GM23338 (cell line): ENCODE data around the gene TMEM92. TPM values are rescaled to one million over a fixed set of nuclear protein-coding genes. Genes with fewer than 3 reads are reported as not detected.

Experiments used
- ATAC-seq: fragments of 200-7000 bp; cut with Tn5 transposase; 3 replicates; pipeline ENCODE4 v1.9.1; 2020
- DNase-seq: peaks from one replicate; pipeline ENCODE4 v3.0.0-alpha.2; 2015; ENCODE audit warnings: low spot score
- H2AFZ ChIP-seq: fragments of 200-600 bp; sonication (generic); 2 replicates; pipeline ENCODE4 v1.8.0; 2016; ENCODE audit warnings: antibody characterized with exemption, mild to moderate bottlenecking, moderate library complexity
- H3F3A ChIP-seq: fragments of 200-600 bp; sonication (generic); replicated peaks from 2 replicates; pipeline ENCODE4 v1.8.0; 2017; ENCODE audit warnings: antibody characterized with exemption, mixed run types, low read depth
- H3K27ac ChIP-seq: fragments of 200-600 bp; sonication (generic); 2 replicates; pipeline ENCODE4 v1.6.1; 2016; ENCODE audit warnings: low read depth
- H3K27me3 ChIP-seq: fragments of 200-600 bp; sonication (generic); 2 replicates; pipeline ENCODE4 v1.8.0; 2016; ENCODE audit warnings: mild to moderate bottlenecking, mixed run types, moderate library complexity; ENCODE audit not compliant: insufficient read depth
- H3K36me3 ChIP-seq: fragments of 200-600 bp; sonication (generic); 2 replicates; pipeline ENCODE4 v1.8.0; 2016; ENCODE audit warnings: mild to moderate bottlenecking; ENCODE audit not compliant: insufficient read depth
- H3K4me1 ChIP-seq: fragments of 200-600 bp; sonication (generic); 2 replicates; pipeline ENCODE4 v1.8.0; 2016; ENCODE audit warnings: mild to moderate bottlenecking, moderate library complexity; ENCODE audit not compliant: insufficient read depth
- H3K4me2 ChIP-seq: fragments of 200-600 bp; sonication (generic); 2 replicates; pipeline ENCODE4 v1.7.1; 2017; ENCODE audit warnings: mixed run types
- H3K4me3 ChIP-seq: fragments of 200-600 bp; sonication (generic); 2 replicates; pipeline ENCODE4 v1.6.1; 2016; ENCODE audit warnings: mixed run types
- H3K79me2 ChIP-seq: fragments of 200-600 bp; sonication (generic); replicated peaks from 2 replicates; pipeline ENCODE4 v1.8.0; 2017; ENCODE audit warnings: mild to moderate bottlenecking; ENCODE audit not compliant: insufficient read depth
- H3K9me2 ChIP-seq: fragments of 200-600 bp; sonication (generic); 2 replicates; pipeline ENCODE4 v1.8.0; 2017; ENCODE audit not compliant: insufficient read depth
- H4K20me1 ChIP-seq: fragments of 200-600 bp; sonication (generic); replicated peaks from 2 replicates; pipeline ENCODE4 v1.8.0; 2017; ENCODE audit warnings: mild to moderate bottlenecking; ENCODE audit not compliant: insufficient read depth
- H3K27ac Mint-ChIP-seq: 2 replicates; pipeline ENCODE4 v1.8.0; 2020; ENCODE audit warnings: inconsistent platforms, mild to moderate bottlenecking, moderate library complexity, mixed read lengths
- H3K27me3 Mint-ChIP-seq: 3 replicates; pipeline ENCODE4 v1.8.0; 2022; ENCODE audit warnings: low read depth, mild to moderate bottlenecking, moderate library complexity, mixed read lengths, inconsistent platforms; ENCODE audit not compliant: insufficient read depth, poor library complexity
- H3K36me3 Mint-ChIP-seq: 3 replicates; pipeline ENCODE4 v1.8.0; 2021; ENCODE audit warnings: low read depth, mild to moderate bottlenecking, inconsistent platforms, moderate library complexity, mixed read lengths
- H3K4me1 Mint-ChIP-seq: 3 replicates; pipeline ENCODE4 v1.8.0; 2020; ENCODE audit warnings: mild to moderate bottlenecking, inconsistent platforms, mixed read lengths
- H3K4me3 Mint-ChIP-seq: 3 replicates; pipeline ENCODE4 v1.8.0; 2021; ENCODE audit warnings: moderate library complexity, mild to moderate bottlenecking, inconsistent platforms, mixed read lengths
- H3K9me3 Mint-ChIP-seq: 3 replicates; pipeline ENCODE4 v1.8.0; 2020; ENCODE audit warnings: moderate library complexity, mild to moderate bottlenecking, inconsistent platforms, mixed read lengths
- CREB1 ChIP-seq: fragments of 250-450 bp; sonication (Bioruptor Pico); IDR thresholded peaks from 2 replicates; pipeline ENCODE4 v1.5.0; 2020; ENCODE audit warnings: low read depth, mild to moderate bottlenecking, moderate library complexity
- EZH2 ChIP-seq: fragments of 200-600 bp; sonication (generic); IDR thresholded peaks from one replicate; pipeline ENCODE4 v1.8.0; 2017; ENCODE audit warnings: antibody characterized with exemption, mild to moderate bottlenecking, low read depth; ENCODE audit not compliant: unreplicated experiment
- JUNB ChIP-seq: IDR thresholded peaks from one replicate; pipeline ENCODE4 v1.6.1; 2016; ENCODE audit warnings: antibody characterized with exemption; ENCODE audit not compliant: unreplicated experiment
- POLR2AphosphoS5 ChIP-seq: IDR thresholded peaks from 2 replicates; pipeline ENCODE4 v1.6.1; 2016; ENCODE audit warnings: antibody characterized with exemption, low read depth
- ZNF114 ChIP-seq: fragments of 250-450 bp; sonication (Bioruptor Pico); IDR thresholded peaks from 2 replicates; pipeline ENCODE4 v1.5.0; 2020; ENCODE audit warnings: mild to moderate bottlenecking, moderate library complexity
- polyA plus RNA-seq: library from polyadenylated mRNA; unstranded; fragments of >200 nt; fragmentation: Nextera tagmentation; extraction: Ambion mirVana; gene quantifications from 2 replicates; pipeline ENCODE4 v1.2.1, GENCODE V29; 2016
- total RNA-seq: library from RNA; depleted of rRNA; stranded (reverse); fragments of >200 nt; shearing (Covaris generic); gene quantifications from 2 replicates; pipeline ENCODE4 v1.2.3, GENCODE V29; 2014
- TF ChIP-seq, protein P1 (sequence below): IDR thresholded peaks from one replicate; pipeline ENCODE4 v1.6.1; 2018; ENCODE audit warnings: antibody characterized with exemption; ENCODE audit not compliant: unreplicated experiment
- TF ChIP-seq, protein P2 (sequence below), 2 experiments: fragments of 200-600 bp in 1 of 2; sonication (generic) in 1 of 2; conservative IDR thresholded peaks; 2 replicates each; pipeline versions ENCODE4 v1.5.1 to v1.6.1; 2016 to 2017; ENCODE audit warnings: antibody characterized with exemption in 2 of 2, low read depth in 2 of 2, mild to moderate bottlenecking in 2 of 2, moderate library complexity in 1 of 2
- TF ChIP-seq, protein P3 (sequence below): fragments of 250-450 bp; sonication (Bioruptor Pico); IDR thresholded peaks from 2 replicates; pipeline ENCODE4 v1.5.0; 2020; ENCODE audit warnings: mild to moderate bottlenecking, moderate library complexity

Gene TMEM92
- total and polyA plus RNA-seq, 2 experiments from 2014 or later = 9.7 to 18.4 TPM

- TF ChIP-seq, protein P1, sequence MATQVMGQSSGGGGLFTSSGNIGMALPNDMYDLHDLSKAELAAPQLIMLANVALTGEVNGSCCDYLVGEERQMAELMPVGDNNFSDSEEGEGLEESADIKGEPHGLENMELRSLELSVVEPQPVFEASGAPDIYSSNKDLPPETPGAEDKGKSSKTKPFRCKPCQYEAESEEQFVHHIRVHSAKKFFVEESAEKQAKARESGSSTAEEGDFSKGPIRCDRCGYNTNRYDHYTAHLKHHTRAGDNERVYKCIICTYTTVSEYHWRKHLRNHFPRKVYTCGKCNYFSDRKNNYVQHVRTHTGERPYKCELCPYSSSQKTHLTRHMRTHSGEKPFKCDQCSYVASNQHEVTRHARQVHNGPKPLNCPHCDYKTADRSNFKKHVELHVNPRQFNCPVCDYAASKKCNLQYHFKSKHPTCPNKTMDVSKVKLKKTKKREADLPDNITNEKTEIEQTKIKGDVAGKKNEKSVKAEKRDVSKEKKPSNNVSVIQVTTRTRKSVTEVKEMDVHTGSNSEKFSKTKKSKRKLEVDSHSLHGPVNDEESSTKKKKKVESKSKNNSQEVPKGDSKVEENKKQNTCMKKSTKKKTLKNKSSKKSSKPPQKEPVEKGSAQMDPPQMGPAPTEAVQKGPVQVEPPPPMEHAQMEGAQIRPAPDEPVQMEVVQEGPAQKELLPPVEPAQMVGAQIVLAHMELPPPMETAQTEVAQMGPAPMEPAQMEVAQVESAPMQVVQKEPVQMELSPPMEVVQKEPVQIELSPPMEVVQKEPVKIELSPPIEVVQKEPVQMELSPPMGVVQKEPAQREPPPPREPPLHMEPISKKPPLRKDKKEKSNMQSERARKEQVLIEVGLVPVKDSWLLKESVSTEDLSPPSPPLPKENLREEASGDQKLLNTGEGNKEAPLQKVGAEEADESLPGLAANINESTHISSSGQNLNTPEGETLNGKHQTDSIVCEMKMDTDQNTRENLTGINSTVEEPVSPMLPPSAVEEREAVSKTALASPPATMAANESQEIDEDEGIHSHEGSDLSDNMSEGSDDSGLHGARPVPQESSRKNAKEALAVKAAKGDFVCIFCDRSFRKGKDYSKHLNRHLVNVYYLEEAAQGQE = no peak
- TF ChIP-seq, protein P2, sequence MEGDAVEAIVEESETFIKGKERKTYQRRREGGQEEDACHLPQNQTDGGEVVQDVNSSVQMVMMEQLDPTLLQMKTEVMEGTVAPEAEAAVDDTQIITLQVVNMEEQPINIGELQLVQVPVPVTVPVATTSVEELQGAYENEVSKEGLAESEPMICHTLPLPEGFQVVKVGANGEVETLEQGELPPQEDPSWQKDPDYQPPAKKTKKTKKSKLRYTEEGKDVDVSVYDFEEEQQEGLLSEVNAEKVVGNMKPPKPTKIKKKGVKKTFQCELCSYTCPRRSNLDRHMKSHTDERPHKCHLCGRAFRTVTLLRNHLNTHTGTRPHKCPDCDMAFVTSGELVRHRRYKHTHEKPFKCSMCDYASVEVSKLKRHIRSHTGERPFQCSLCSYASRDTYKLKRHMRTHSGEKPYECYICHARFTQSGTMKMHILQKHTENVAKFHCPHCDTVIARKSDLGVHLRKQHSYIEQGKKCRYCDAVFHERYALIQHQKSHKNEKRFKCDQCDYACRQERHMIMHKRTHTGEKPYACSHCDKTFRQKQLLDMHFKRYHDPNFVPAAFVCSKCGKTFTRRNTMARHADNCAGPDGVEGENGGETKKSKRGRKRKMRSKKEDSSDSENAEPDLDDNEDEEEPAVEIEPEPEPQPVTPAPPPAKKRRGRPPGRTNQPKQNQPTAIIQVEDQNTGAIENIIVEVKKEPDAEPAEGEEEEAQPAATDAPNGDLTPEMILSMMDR (conservative IDR thresholded peaks at IDR 0.05; ENCODE audit: low read depth in 2 of 2) = no peak
- TF ChIP-seq ZNF114 (CRISPR knock-in tag) (no peak), CREB1 (no peak), JUNB (no peak)
Observed at GRCh38 chr17:50314456-50315011, 40.3 kb downstream of the TMEM92 start (continued).

GRCh38 chr17:50316016-50316587 lies 41.8 kb downstream of the TMEM92 start:
- H3K36me3 Mint-ChIP-seq = 0 out of 3 replicates have a peak, but pooled peaks cover 3% of the 10 kb centered on the region
- TF ChIP-seq, protein P3, sequence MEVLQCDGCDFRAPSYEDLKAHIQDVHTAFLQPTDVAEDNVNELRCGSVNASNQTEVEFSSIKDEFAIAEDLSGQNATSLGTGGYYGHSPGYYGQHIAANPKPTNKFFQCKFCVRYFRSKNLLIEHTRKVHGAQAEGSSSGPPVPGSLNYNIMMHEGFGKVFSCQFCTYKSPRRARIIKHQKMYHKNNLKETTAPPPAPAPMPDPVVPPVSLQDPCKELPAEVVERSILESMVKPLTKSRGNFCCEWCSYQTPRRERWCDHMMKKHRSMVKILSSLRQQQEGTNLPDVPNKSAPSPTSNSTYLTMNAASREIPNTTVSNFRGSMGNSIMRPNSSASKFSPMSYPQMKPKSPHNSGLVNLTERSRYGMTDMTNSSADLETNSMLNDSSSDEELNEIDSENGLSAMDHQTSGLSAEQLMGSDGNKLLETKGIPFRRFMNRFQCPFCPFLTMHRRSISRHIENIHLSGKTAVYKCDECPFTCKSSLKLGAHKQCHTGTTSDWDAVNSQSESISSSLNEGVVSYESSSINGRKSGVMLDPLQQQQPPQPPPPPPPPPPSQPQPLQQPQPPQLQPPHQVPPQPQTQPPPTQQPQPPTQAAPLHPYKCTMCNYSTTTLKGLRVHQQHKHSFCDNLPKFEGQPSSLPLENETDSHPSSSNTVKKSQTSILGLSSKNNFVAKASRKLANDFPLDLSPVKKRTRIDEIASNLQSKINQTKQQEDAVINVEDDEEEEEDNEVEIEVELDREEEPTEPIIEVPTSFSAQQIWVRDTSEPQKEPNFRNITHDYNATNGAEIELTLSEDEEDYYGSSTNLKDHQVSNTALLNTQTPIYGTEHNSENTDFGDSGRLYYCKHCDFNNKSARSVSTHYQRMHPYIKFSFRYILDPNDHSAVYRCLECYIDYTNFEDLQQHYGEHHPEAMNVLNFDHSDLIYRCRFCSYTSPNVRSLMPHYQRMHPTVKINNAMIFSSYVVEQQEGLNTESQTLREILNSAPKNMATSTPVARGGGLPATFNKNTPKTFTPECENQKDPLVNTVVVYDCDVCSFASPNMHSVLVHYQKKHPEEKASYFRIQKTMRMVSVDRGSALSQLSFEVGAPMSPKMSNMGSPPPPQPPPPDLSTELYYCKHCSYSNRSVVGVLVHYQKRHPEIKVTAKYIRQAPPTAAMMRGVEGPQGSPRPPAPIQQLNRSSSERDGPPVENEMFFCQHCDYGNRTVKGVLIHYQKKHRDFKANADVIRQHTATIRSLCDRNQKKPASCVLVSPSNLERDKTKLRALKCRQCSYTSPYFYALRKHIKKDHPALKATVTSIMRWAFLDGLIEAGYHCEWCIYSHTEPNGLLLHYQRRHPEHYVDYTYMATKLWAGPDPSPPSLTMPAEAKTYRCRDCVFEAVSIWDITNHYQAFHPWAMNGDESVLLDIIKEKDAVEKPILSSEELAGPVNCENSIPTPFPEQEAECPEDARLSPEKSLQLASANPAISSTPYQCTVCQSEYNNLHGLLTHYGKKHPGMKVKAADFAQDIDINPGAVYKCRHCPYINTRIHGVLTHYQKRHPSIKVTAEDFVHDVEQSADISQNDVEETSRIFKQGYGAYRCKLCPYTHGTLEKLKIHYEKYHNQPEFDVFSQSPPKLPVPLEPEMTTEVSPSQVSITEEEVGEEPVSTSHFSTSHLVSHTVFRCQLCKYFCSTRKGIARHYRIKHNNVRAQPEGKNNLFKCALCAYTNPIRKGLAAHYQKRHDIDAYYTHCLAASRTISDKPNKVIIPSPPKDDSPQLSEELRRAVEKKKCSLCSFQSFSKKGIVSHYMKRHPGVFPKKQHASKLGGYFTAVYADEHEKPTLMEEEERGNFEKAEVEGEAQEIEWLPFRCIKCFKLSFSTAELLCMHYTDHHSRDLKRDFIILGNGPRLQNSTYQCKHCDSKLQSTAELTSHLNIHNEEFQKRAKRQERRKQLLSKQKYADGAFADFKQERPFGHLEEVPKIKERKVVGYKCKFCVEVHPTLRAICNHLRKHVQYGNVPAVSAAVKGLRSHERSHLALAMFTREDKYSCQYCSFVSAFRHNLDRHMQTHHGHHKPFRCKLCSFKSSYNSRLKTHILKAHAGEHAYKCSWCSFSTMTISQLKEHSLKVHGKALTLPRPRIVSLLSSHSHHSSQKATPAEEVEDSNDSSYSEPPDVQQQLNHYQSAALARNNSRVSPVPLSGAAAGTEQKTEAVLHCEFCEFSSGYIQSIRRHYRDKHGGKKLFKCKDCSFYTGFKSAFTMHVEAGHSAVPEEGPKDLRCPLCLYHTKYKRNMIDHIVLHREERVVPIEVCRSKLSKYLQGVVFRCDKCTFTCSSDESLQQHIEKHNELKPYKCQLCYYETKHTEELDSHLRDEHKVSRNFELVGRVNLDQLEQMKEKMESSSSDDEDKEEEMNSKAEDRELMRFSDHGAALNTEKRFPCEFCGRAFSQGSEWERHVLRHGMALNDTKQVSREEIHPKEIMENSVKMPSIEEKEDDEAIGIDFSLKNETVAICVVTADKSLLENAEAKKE (CRISPR knock-in tag) = no peak
- no peak for TF ChIP-seq JUNB
- TF ChIP-seq, protein P1 = no peak
- no peak for TF ChIP-seq POLR2AphosphoS5
- no peak for TF ChIP-seq CREB1
- TF ChIP-seq EZH2 = no peak

More at GRCh38 chr17:50316016-50316587, 41.8 kb downstream of the TMEM92 start:
- Histone ChIP-seq H3K9me2 (peaks cover 8% of the 10 kb centered on the region; the same call in 1 of the 2 replicates), H3K27ac (no peak overlapping the region), H4K20me1 (no peaks in the 10 kb centered on the region), H3K27me3 (no peaks in the 10 kb centered on the region), H3F3A (no peaks in the 10 kb centered on the region; the same call in 1 of the 2 replicates), H3K4me3 (no peak overlapping the region), H3K79me2 (no peaks in the 10 kb centered on the region), H3K4me2 (no peak overlapping the region), H3K4me1 (peaks cover 15% of the 10 kb centered on the region), H2AFZ (no peak overlapping the region), H3K36me3 (no peaks in the 10 kb centered on the region)
- Mint-ChIP-seq H3K27me3 (peaks cover 9% of the 10 kb centered on the region), H3K9me3 (peaks cover 3% of the 10 kb centered on the region; the same call in 1 of the 3 replicates), H3K4me1 (peaks cover 7% of the 10 kb centered on the region; the same call in 2 of the 3 replicates), H3K27ac (no peak overlapping the region), H3K4me3 (no peak overlapping the region)
- DNase-seq (no peak), ATAC-seq (no peak)
